H1 (cell line): Measurements from ENCODE around the gene HCST. TPM values are rescaled to one million over a fixed set of nuclear protein-coding genes. Genes with fewer than 3 reads are reported as not detected.

ENCODE experiments used
- CBX8 ChIP-seq: fragments of 300-800, 300-1000 bp; sonication (generic); IDR thresholded peaks from 2 replicates; pipeline ENCODE4 v1.7.1; 2016; ENCODE audit warnings: low read depth, low read length, borderline replicate concordance
- EP300 ChIP-seq, 2 experiments: IDR thresholded peaks; 1 replicate in 1 of 2; 2 replicates in 1 of 2; pipeline ENCODE4 v1.6.1; 2011 to 2012; ENCODE audit warnings: low read depth in 2 of 2, low read length in 2 of 2, mild to moderate bottlenecking in 2 of 2, borderline replicate concordance in 1 of 2, inconsistent platforms in 1 of 2, moderate library complexity in 1 of 2
- KDM4A ChIP-seq: IDR thresholded peaks from one replicate; pipeline ENCODE4 v1.7.1; 2012; ENCODE audit warnings: low read depth, mild to moderate bottlenecking, moderate library complexity, low read length, inconsistent platforms; ENCODE audit not compliant: severe bottlenecking
- KDM5A ChIP-seq: fragments of 200-600 bp; IDR thresholded peaks from 2 replicates; pipeline ENCODE4 v1.7.1; 2012; ENCODE audit warnings: mild to moderate bottlenecking, low read length, inconsistent platforms, mixed read lengths
- SIRT6 ChIP-seq: IDR thresholded peaks from one replicate; pipeline ENCODE4 v1.7.1; 2012; ENCODE audit warnings: low read length, inconsistent platforms
- polyA plus RNA-seq, 7 experiments: library from polyadenylated mRNA; depleted of rRNA in 3 of 7; stranded (reverse) in 5 of 7; unstranded in 2 of 7; fragments of >200 nt in 5 of 7; fragments of 200-250 nt in 2 of 7; gene quantifications; 1 replicate in 5 of 7; 2 replicates in 1 of 7; 4 replicates in 1 of 7; pipeline versions ENCODE4 v1.2.1 to v1.2.3, GENCODE V29; 2011 to 2013; ENCODE audit warnings: missing spikeins in 2 of 7, mixed read lengths in 2 of 7
- total RNA-seq: library from RNA; stranded (reverse); fragmentation: NEBNext Ultra II Directional; extraction: Animal tissue kit (Norgen Biotek cat#: 25700); gene quantifications from 2 replicates; pipeline ENCODE4 v1.2.1, GENCODE V29; 2021
- TF ChIP-seq, protein P1 (sequence below): IDR thresholded peaks from 2 replicates; pipeline ENCODE4 v1.6.1; 2012; ENCODE audit warnings: low read length, inconsistent platforms
- TF ChIP-seq, protein P2 (sequence below): IDR thresholded peaks from 2 replicates; pipeline ENCODE4 v1.6.1; 2012; ENCODE audit warnings: inconsistent platforms

HCST gene
- total and polyA plus RNA-seq, 2 of the 8 experiments (the other 6 are each of a cell fraction or from before 2014, with no cell fraction given) = 2.8 TPM; not detected in 1

DNA sequence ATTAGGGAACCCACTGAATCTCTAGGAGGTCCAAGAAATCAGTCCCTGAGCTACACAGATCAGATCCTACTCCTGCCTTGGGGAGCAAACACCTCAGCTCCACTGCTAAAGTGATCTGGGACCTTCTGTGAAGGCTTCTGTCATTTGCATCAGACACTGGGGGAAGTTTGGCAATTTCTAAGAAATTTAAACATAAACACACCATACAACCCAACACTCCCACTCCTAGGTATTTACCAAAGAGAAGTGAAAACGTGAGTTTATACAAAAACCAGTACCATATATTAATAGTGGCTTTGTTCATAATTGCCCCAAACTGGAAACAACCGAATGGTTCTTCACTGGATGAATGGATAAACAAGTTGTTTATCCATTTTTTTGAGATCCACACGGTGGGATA, 13.1 kb downstream of the HCST start (continued):
- TF ChIP-seq EP300 (IDR thresholded peaks at IDR 0.05; ENCODE audit: borderline replicate concordance in 1 of 2, low read depth in 2 of 2, low read length in 2 of 2) (no peak), KDM5A (no peak), CBX8 (no peak), KDM4A (no peak), SIRT6 (no peak)
- TF ChIP-seq, protein P1, sequence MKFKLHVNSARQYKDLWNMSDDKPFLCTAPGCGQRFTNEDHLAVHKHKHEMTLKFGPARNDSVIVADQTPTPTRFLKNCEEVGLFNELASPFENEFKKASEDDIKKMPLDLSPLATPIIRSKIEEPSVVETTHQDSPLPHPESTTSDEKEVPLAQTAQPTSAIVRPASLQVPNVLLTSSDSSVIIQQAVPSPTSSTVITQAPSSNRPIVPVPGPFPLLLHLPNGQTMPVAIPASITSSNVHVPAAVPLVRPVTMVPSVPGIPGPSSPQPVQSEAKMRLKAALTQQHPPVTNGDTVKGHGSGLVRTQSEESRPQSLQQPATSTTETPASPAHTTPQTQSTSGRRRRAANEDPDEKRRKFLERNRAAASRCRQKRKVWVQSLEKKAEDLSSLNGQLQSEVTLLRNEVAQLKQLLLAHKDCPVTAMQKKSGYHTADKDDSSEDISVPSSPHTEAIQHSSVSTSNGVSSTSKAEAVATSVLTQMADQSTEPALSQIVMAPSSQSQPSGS = no peak
- TF ChIP-seq, protein P2, sequence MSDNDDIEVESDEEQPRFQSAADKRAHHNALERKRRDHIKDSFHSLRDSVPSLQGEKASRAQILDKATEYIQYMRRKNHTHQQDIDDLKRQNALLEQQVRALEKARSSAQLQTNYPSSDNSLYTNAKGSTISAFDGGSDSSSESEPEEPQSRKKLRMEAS = no peak
